Measurements from ENCODE around the gene GMCL1.
A peak's percentile ranks its signal among the peaks of the same experiment; 100 is the strongest.

GRCh38 chr2:69816923-69817542, 12.4 kb upstream of the GMCL1 start:
- peak; percentile 92 for TF ChIP-seq CTCF (IDR thresholded peaks at IDR 0.05; ENCODE audit: low read length)
- no peak for TF ChIP-seq EZH2 (optimal IDR thresholded peaks at IDR 0.05; ENCODE audit: low read depth, low read length)

All from MM.1S (cell line).